Natural killer cell (primary cell): ENCODE results near the gene IFRD2. TPM values are rescaled to one million over a fixed set of nuclear protein-coding genes. Genes with fewer than 3 reads are reported as not detected.

Experiments
- ATAC-seq, 3 donors: fragments of 150-1000 bp in 2 of 3; fragments of 200-7000 bp in 1 of 3; cut with Tn5 transposase; 1 replicate in 1 of 3; 2 replicates in 2 of 3; pipeline ENCODE4 v1.10.0; 2021; ENCODE audit warnings: mild to moderate bottlenecking in 2 of 3, moderate library complexity in 2 of 3
- DNase-seq, 2 donors: peaks; one replicate each; pipeline versions ENCODE4 v3.0.0 to v3.0.0-alpha.2; 2013 to 2021; ENCODE audit warnings: mixed read lengths in 1 of 2
- H3K27ac ChIP-seq: one replicate; pipeline ENCODE4 v1.5.1; 2013; ENCODE audit warnings: mild to moderate bottlenecking, low read length
- H3K27me3 ChIP-seq: one replicate; pipeline ENCODE4 v1.6.1; 2013; ENCODE audit warnings: low read length; ENCODE audit not compliant: control insufficient read depth, insufficient read depth
- H3K36me3 ChIP-seq: one replicate; pipeline ENCODE4 v1.6.1; 2013; ENCODE audit warnings: low read length; ENCODE audit not compliant: control insufficient read depth, insufficient read depth
- H3K4me1 ChIP-seq: one replicate; pipeline ENCODE4 v1.6.1; 2013; ENCODE audit warnings: low read length; ENCODE audit not compliant: control insufficient read depth, insufficient read depth
- H3K4me3 ChIP-seq: one replicate; pipeline ENCODE4 v1.5.1; 2013; ENCODE audit warnings: low read length
- H3K9me3 ChIP-seq: one replicate; pipeline ENCODE4 v1.6.1; 2013; ENCODE audit warnings: low read length; ENCODE audit not compliant: control insufficient read depth, insufficient read depth
- H3K27ac Mint-ChIP-seq, 2 donors: one replicate each; pipeline ENCODE4 v1.8.0; 2022; ENCODE audit warnings: mild to moderate bottlenecking in 2 of 2, mixed read lengths in 2 of 2, moderate library complexity in 1 of 2
- H3K27me3 Mint-ChIP-seq, 2 donors: one replicate each; pipeline ENCODE4 v1.8.0; 2022; ENCODE audit warnings: low read depth in 2 of 2, mixed read lengths in 2 of 2
- H3K36me3 Mint-ChIP-seq: one replicate; pipeline ENCODE4 v1.8.0; 2022; ENCODE audit warnings: mixed read lengths
- H3K4me1 Mint-ChIP-seq, 2 donors: one replicate each; pipeline ENCODE4 v1.8.0; 2022; ENCODE audit warnings: mixed read lengths in 2 of 2
- H3K4me3 Mint-ChIP-seq: one replicate; pipeline ENCODE4 v1.8.0; 2022; ENCODE audit warnings: mild to moderate bottlenecking, moderate library complexity, mixed read lengths
- H3K9me3 Mint-ChIP-seq, 2 donors: one replicate each; pipeline ENCODE4 v1.8.0; 2022; ENCODE audit warnings: mixed read lengths in 2 of 2
- CTCF ChIP-seq: fragments of 200-600 bp; IDR thresholded peaks from one replicate; pipeline ENCODE4 v1.8.0; 2022; ENCODE audit warnings: antibody characterized with exemption
- WGBS: methylation state at CpG from one replicate; pipeline ENCODE4 v1.1.7; 2013; ENCODE audit warnings: missing lambda C conversion rate; ENCODE audit not compliant: insufficient coverage; 5-methylcytosine and 5-hydroxymethylcytosine counted together
- intact Hi-C: fragments of 100-400 bp; cut with micrococcal nuclease; formaldehyde crosslinking; loops from one replicate; pipeline ENCODE4 v1.14.2; 2022
- total RNA-seq, 4 donors: library from RNA; stranded (reverse); fragments of 120-200 nt in 1 of 4; gene quantifications; one replicate each; pipeline versions ENCODE4 v1.2.3 to v1.2.4, GENCODE V29; 2013 to 2022

IFRD2 gene
- total RNA-seq, 3 donors from 2014 or later (not counting 1 experiment from before 2014, with no cell fraction given): 27.8 to 39.1 (median 32.1) TPM

- 86% methylated on average over 11 of the region's 11 CpGs for WGBS
- peaks cover 22 to 32% of the 10 kb centered on the region in 2 donors for H3K4me1 Mint-ChIP-seq
- no peaks in the 10 kb centered on the region for H3K36me3 Mint-ChIP-seq
- peak overlapping the region; percentile 72 for H3K4me3 Mint-ChIP-seq
- no peak for DNase-seq
- no peaks in the 10 kb centered on the region for H3K27me3 Mint-ChIP-seq
- H3K4me3 ChIP-seq: no peak overlapping the region
- H3K4me1 ChIP-seq: peaks cover 67% of the 10 kb centered on the region
- no peaks in the 10 kb centered on the region for H3K9me3 ChIP-seq
- H3K27ac Mint-ChIP-seq: peak overlapping the region; percentile 38 to 76
- no peaks in the 10 kb centered on the region for H3K36me3 ChIP-seq
- no peak for TF ChIP-seq CTCF
- intact Hi-C loops: no loop called here
- no peaks in the 10 kb centered on the region for H3K27me3 ChIP-seq
- ATAC-seq: no peak
- H3K9me3 Mint-ChIP-seq: no peaks in the 10 kb centered on the region
- H3K27ac ChIP-seq: no peak overlapping the region
These were observed 25.9 kb upstream of the IFRD2 start for GRCh38 chr3:50318163-50318562.

GRCh38 chr3:50317300-50317699 is 25.1 kb upstream of the IFRD2 start:
- H3K27ac Mint-ChIP-seq: peak overlapping the region in 1 of 2 donors; percentile 87

GRCh38 chr3:50316657-50317242 is 24.5 kb upstream of the IFRD2 start:
- 58% methylated on average over 9 of the region's 9 CpGs for WGBS
- no peaks in the 10 kb centered on the region for H3K9me3 ChIP-seq
- H3K4me1 ChIP-seq: peaks cover 56% of the 10 kb centered on the region
- H3K27me3 ChIP-seq: no peaks in the 10 kb centered on the region
- no peaks in the 10 kb centered on the region for H3K36me3 ChIP-seq
- Mint-ChIP-seq H3K9me3 (no peaks in the 10 kb centered on the region), H3K4me1 (peaks cover 22 to 32% of the 10 kb centered on the region in 2 donors), H3K4me3 (peak overlapping the region; percentile 22), H3K27ac (peak overlapping the region; percentile 60 to 87), H3K27me3 (no peaks in the 10 kb centered on the region), H3K36me3 (no peaks in the 10 kb centered on the region)
- intact Hi-C loops: no loop called here
- DNase-seq (peak in 1 of 2 donors; percentile 76), ATAC-seq (peak in 1 of 3 donors; percentile 32)
- peak overlapping the region; percentile 39 for H3K27ac ChIP-seq
- H3K4me3 ChIP-seq: no peak overlapping the region
- no peak for TF ChIP-seq CTCF

More at GRCh38 chr3:50317300-50317699, 25.1 kb upstream of the IFRD2 start:
- H3K36me3 ChIP-seq: no peaks in the 10 kb centered on the region
- no peaks in the 10 kb centered on the region for H3K9me3 ChIP-seq
- no peaks in the 10 kb centered on the region for H3K27me3 ChIP-seq
- no peaks in the 10 kb centered on the region for H3K36me3 Mint-ChIP-seq
- H3K4me1 Mint-ChIP-seq: peaks cover 22 to 32% of the 10 kb centered on the region in 2 donors
- 89% methylated on average over 5 of the region's 6 CpGs for WGBS
- no peak for ATAC-seq
- no peaks in the 10 kb centered on the region for H3K9me3 Mint-ChIP-seq
- H3K27ac ChIP-seq: peak overlapping the region; percentile 39
- H3K4me3 Mint-ChIP-seq: no peak overlapping the region
- TF ChIP-seq CTCF: no peak
- H3K27me3 Mint-ChIP-seq: no peaks in the 10 kb centered on the region
- intact Hi-C loops: no loop called here
- peaks cover 61% of the 10 kb centered on the region for H3K4me1 ChIP-seq
- DNase-seq: no peak
- H3K4me3 ChIP-seq: no peak overlapping the region

GRCh38 chr3:50314816-50315215 is 22.6 kb upstream of the IFRD2 start:
- H3K4me1 ChIP-seq: peaks cover 40% of the 10 kb centered on the region
- Mint-ChIP-seq H3K9me3 (no peaks in the 10 kb centered on the region), H3K4me3 (no peak overlapping the region), H3K4me1 (peaks cover 22 to 23% of the 10 kb centered on the region in 2 donors), H3K36me3 (no peaks in the 10 kb centered on the region), H3K27ac (peak overlapping the region in 1 of 2 donors; percentile 50), H3K27me3 (no peaks in the 10 kb centered on the region)
- no peak overlapping the region for H3K27ac ChIP-seq
- intact Hi-C loops: no loop called here
- DNase-seq (no peak), ATAC-seq (no peak)
- no peaks in the 10 kb centered on the region for H3K36me3 ChIP-seq
- H3K9me3 ChIP-seq: no peaks in the 10 kb centered on the region
- no peak overlapping the region for H3K4me3 ChIP-seq
- no peaks in the 10 kb centered on the region for H3K27me3 ChIP-seq
- 100% methylated on average over 4 of the region's 4 CpGs for WGBS
- no peak for TF ChIP-seq CTCF
